Measurements from ENCODE around the gene ACAP2.

DNA sequence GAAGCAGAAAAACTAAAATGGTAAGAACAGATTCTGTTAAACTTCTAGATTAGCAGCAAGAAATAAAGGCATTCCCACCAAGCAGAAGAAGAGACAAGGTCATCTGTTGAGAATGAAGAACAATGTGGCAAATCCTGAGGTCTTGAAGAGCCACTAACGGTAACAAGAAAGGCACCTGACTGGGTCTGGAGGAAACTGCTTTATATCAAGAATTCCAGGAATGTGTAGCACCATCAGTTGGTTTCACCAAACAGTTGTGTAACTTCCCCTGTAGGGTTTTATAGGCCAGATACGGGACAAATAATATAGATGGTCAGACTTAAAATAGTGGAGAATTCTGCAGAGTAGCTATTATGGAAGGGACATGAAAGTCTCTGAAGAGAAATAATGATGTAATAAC, 57.3 kb downstream of the ACAP2 start:
- TF ChIP-seq, protein P1, sequence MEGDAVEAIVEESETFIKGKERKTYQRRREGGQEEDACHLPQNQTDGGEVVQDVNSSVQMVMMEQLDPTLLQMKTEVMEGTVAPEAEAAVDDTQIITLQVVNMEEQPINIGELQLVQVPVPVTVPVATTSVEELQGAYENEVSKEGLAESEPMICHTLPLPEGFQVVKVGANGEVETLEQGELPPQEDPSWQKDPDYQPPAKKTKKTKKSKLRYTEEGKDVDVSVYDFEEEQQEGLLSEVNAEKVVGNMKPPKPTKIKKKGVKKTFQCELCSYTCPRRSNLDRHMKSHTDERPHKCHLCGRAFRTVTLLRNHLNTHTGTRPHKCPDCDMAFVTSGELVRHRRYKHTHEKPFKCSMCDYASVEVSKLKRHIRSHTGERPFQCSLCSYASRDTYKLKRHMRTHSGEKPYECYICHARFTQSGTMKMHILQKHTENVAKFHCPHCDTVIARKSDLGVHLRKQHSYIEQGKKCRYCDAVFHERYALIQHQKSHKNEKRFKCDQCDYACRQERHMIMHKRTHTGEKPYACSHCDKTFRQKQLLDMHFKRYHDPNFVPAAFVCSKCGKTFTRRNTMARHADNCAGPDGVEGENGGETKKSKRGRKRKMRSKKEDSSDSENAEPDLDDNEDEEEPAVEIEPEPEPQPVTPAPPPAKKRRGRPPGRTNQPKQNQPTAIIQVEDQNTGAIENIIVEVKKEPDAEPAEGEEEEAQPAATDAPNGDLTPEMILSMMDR (IDR thresholded peaks at IDR 0.05): no peak
- TF ChIP-seq POLR2A (IDR thresholded peaks at IDR 0.05) (no peak), POLR2AphosphoS5 (IDR thresholded peaks at IDR 0.05) (no peak)

Data from suprapubic skin (tissue), 4 donors.